ENCODE data around the gene DNAH10.

DNAH10 gene, protein sequence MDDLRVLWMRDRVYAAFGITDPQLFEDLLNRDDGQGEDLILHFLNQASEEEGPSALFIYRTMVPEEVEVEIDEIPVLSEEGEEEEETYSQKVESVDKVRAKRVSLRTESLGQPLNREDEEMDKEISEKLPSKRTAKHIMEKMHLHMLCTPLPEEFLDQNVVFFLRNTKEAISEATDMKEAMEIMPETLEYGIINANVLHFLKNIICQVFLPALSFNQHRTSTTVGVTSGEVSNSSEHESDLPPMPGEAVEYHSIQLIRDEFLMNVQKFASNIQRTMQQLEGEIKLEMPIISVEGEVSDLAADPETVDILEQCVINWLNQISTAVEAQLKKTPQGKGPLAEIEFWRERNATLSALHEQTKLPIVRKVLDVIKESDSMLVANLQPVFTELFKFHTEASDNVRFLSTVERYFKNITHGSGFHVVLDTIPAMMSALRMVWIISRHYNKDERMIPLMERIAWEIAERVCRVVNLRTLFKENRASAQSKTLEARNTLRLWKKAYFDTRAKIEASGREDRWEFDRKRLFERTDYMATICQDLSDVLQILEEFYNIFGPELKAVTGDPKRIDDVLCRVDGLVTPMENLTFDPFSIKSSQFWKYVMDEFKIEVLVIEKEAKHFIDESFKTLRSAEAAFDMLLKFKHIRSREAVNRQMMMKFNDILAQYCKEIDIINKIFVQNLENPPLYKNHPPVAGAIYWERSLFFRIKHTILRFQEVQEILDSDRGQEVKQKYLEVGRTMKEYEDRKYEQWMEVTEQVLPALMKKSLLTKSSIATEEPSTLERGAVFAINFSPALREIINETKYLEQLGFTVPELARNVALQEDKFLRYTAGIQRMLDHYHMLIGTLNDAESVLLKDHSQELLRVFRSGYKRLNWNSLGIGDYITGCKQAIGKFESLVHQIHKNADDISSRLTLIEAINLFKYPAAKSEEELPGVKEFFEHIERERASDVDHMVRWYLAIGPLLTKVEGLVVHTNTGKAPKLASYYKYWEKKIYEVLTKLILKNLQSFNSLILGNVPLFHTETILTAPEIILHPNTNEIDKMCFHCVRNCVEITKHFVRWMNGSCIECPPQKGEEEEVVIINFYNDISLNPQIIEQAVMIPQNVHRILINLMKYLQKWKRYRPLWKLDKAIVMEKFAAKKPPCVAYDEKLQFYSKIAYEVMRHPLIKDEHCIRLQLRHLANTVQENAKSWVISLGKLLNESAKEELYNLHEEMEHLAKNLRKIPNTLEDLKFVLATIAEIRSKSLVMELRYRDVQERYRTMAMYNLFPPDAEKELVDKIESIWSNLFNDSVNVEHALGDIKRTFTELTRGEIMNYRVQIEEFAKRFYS (N-terminal part only)
- 1.1 reads per million for total RNA-seq

DNA sequence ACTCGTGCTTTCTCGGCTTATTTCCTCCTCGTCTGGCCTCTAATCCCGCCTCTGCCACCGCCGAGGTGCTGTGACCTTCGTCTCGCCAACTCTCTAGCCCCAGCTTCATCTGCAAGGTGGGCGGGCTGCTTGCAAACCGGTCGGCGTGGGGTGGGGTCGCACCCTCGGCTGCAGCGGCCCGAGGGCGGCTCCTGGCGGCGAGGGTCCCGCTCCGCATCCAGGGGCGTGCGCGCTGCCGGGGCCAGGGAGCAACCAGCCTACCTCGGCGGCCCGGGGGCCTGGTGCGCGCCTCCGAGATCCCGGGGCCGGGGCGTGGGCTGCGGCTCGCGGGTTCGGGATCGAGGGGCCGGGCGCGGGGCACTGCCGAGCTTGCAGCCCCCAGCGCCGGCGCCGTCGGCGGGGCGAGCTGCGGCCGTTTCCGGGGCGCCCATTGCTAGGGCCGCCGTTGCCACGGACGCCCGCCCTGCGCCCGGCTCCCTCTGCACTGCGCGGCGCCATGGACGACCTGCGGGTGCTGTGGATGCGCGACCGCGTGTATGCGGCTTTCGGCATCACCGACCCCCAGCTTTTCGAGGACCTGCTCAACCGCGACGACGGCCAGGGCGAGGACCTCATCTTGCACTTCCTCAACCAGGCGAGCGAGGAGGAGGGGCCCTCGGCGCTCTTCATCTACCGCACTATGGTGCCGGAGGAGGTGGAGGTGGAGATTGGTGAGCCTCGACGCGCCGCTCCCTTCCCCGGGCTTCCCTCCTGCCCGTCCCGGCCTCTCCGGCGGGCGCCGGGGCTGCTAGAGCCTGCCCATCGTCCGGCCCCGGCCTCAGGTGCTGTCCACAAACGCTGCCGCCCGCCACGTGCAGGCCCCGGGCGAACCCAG lies at the start of gene DNAH10:
TSS of gene DNAH10 (plus strand) at position 461 of the 874 bp plus-strand sequence. CDS start at position 497, 36 bp downstream.
- DNase-seq, result no peak

DNA sequence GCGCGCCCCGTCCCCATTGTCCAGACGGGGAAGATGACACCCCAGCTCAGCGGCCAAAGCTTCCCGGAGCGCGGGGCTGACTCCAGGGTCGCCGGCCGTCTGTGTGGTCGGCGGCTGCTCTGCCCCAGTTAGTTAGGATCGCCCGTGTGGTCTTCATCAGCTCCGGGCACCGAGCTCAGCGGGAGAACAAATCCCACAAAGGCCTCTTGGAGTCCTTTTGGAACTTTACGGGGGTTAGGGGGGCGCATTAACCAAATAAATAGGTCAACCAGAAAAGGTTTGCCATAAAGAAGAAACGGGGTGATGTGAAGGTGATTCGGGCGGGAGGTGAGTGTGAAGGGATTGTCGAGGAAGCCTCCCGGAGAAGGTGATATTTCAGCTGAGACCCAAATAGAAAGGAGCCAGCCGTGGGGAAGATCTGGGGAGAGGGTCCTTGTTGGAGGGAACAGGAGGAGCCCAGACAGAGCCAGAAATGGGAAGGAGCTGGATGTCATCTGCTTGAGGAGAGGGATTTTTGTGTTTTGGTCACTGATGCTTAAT lies 49.3 kb upstream of the DNAH10 start:
- no peak for DNase-seq

DNA sequence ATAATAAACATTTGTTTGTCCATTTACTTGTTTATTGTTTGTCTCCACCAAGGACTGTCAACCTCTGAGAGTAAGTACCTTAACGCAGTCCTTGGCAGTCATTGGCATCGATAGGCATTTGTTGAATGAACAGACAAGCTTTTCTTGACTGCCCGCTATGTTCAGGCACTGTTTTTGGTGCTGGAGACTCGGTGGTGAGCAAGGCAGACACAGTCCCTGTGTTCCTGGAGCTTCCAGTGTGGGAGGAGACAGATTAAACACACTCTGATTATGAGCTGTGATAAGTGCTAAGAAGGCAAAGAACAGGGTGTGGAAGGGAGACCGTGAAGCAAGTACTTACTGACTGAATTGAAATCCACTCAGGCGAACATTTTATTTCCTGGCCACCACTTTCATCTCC lies 48.7 kb upstream of the DNAH10 start:
- no peak for DNase-seq

DNA sequence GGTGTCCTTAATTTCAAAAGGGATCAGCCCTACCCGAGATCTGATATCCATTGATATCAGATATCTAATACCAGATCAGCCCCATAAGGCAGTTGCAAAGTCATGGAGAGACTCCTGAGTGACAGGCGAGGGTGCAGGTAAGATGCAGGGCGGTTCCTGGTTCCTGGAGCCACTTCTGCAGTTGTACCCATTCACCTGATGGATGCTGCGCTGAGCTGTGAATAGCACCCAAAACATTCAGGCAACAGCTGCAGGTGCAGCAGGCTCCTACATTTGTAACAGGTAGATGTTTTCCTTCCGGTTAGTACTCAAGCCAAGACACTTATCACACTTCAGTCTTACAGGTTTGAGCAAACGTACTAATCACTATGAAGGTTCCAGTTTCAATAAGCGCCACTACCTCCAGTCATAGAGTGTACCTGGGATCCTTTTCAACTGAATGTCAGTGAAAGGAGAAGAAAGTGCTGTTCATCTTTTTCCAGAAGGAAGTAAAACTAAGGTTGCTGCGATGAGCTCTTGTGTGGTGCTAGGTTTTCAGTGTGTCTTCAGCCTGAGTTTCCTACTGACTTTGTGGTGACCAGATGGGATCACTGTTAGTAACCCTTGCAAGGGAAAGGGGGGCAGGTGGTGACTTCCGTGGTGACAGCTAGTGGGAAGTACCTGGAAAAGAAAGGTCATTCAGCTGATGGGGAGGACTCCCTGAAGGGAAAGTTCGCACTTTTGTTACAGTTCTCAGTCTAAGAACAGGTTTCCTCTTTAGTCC lies 48.1 kb upstream of the DNAH10 start:
- DNase-seq, result no peak

DNA sequence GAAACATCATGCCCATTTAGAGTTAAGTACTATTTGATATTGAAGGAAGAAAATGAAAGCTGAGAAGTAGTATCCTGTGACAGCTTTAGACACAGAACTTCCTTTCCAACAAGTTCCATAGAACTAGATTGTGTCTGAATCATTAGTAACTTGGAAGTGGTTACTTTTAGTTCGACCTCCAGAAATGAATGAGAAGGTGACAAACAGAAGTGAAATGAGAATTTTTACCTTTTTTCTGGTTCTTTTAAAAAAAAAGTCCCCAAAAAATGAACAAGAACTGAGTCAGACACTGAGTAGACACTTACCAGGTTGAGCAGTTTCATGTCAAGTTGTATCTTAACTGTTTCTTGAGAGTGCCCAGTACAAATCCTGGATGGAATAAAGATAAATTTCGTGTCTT lies 46.9 kb upstream of the DNAH10 start:
- no peak for DNase-seq

DNA sequence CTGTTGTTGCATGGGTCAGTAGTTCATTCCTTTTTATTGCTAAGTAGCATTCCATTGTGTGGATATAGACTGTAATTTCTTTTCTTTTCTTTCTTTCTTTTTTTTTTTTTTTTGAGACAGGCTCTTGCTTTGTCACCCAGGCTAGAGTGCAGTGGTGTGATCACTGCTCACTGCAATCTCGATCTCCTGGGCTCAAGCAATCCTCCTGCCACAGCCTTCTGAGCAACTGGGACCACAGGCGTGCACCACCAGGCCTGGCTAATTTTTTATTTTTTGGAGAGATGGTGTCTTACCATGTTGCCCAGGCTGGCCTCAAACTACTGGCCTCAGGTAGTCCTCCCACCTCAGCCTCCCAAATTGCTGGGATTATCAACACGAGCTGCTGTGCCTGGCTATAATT lies 44.8 kb upstream of the DNAH10 start:
- DNase-seq, result no peak

DNA sequence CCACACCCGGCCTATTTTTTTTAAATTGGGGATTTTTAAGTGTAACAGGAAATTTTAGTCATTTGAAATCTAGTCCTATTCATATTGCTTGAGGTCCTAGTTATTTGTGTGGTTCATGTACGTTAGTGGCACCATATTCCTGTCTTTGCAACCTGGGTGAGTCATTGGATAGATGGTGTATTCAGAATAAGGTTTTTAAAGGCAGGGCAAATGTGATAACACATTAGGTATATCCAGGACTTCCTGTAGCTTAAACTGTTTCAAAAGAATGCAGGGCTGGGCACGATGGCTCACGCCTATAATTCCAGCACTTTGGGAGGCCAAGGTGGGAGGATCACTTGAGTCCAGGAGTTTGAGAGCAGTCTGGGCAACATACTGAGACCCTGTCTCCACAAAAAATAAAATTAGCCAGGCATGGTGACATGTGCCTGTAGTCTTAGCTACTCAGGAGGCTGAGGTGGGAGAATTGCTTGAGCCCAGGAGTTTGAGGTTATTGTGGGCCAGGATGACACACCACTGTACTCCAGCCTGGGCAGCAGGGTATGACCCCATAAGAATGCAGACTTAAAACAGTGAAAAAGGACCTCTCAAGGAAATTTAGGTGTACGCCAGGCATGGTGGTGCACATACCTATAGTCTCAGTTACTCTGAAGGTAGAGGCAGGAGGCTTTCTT lies 41.8 kb upstream of the DNAH10 start:
- DNase-seq, result no peak

DNA sequence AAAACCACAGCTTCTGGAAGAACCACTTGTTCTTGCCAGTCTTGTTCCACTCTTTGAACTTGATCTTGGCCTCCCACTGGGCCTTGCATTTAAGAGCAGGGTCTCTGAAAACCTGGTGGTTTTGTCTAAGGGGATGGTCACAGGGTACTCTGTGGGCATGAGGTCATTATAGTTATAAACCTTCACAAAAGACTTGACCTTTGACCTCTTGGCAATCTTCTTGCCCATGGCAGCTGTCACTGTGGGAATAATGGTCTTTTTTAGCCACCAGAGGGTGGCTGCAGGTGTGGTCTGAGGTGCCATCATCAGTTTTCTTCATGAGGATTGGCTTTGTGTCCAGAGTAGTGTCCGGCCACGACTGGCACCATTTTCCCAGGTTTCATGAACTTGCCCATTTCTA lies 40.9 kb upstream of the DNAH10 start:
- DNase-seq, result no peak

DNA sequence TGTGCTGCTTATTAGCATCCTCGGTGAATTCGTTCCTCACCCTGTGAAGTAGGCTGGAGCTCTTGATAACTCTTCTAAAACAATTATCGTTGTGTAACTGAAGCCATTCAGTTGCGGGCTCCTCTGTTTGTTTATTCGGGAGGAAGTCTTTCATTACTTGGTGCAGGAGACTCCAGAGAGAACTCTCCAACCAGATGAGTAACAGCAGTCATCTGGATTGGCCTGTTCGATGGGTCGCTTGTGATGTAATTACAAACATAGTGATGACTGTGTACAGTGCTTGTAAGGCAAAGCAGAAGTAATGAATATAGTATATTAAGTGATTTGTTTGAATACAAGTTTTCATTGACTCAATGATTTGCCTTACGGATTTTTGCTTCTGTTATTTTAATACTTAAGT lies 39.1 kb upstream of the DNAH10 start:
- no peak for DNase-seq

DNA sequence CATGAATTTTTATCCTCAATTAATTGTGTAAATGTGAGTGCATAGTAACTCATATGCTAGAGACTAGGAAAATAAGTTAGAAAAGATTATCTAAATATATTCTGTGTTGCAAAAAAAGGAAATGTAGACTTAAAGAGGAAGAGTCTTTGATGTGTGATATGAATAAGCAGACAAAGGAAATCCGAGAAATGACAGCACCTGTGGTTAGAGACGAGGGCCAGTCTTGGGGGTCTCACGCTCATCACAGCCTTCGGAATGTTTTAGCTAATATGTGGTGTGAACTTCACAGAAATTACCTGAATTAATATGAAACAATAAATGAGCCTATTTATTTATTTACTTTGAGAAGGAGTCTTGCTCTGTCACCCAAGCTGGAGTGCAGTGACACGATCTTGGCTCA lies 38.3 kb upstream of the DNAH10 start:
- DNase-seq, result no peak

DNA sequence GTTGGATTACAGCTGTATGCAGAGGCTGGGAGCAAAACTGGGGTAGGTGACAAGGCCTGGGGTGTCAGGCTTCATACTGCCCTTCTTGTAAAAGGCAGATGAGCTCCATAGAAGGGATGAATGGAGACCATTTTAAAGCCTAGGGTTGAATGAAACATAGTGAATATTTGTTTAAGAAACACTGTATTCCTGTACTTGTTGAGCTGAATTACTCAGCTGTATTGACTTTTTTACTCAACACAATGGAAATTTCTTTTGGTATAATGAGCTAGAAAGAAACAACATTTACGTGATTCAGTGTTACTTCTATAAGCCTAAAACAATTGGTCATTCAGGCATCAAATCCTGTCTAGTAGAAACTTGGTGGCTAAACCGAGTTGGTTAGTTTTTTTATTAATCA lies 35.9 kb upstream of the DNAH10 start:
- DNase-seq, result no peak

DNA sequence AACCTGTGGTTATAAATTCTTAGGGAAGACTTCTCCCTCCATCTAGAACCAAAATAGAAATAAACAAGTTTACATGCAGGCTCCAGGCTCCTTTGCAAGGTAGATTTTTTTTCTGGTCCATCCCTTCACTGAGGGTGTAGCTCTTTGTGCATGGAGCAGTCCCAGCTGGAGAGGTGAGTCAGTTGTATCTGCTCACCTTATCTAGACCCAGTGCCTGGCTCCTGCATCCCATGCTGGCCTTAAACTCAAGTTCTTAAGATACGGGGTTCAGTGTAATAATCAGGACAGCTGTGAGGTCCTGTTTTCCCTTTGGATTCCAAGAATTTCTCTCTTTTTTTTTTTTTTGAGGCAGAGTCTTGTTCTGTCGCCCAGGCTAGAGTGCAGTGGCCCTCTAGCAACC lies 35.1 kb upstream of the DNAH10 start:
- no peak for DNase-seq

DNA sequence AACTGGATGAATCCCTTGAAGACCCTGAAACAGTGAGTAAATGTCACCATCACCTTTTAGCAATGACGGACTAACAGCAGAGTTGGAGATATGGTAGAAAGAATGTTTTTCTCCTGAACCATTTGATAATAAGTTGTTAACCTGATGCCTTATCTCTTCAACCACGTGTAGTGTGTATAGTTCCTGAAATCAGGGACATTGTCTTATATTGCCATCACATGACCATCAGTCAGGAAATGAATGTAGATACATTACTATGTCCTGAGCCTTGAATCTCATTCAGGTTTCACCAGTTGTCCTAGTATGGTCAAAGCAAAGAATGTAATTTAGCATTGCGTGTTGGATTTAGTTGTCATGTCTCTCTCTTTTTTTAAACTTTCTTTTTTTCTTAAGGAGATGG lies 34.2 kb upstream of the DNAH10 start:
- no peak for DNase-seq

DNA sequence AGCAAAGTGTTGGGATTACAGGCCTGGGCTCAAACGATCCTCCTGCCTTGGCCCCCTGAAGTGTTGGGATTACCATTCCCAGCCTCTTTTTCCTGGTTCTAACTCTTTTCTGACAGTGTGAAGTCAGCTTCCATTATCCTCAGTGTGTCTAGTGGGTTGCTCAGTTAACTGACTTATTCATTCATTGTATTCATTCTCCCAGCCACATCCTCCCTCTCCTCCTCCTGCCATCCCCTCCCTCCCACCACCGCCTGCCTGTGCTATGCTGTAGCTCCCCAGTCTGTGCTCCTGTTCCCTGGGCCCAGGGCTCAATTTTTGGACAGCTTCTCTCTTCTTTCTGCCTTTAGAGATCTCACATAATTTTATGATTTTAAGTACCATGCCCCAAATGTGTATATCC lies 30.5 kb upstream of the DNAH10 start:
- no peak for DNase-seq

DNA sequence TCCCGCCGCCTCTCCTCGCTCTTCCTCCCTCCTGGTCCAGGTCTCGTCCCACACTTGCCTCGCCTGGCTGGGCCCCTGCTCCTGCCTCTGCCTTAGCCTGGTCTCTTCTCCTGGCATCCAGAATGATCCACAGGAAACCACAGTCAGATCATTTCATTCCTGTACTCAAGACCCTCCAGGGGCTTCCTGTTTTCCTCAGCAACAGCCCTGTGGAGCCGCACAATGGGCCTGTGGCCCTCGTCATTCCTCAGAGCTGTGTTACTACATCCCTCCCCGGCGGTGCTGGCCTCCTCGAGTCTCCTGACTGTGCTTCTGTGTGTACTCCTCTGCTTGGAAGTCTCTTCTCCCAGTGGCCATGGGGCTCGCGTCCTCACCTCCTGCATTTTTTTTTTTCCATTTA lies 29.9 kb upstream of the DNAH10 start:
- DNase-seq, result no peak

DNA sequence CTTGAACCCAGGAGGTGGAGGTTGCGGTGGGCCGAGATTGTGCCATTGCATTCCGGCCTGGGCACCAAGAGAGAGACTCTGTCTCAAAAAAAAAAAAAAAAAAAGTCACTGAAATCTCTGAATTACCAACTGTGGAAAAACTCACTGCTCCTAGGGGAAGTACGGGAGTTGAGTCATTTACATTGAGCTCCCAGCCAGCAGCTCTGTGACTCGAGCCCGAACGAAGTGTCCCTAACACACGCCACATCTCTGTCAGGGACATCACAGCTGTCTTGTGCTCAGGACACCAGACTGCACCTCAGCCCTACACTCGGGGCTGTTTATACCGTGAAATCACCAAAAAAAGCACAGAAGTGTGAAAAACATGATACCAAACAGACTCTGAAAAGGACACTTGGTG lies 28.9 kb upstream of the DNAH10 start:
- DNase-seq, result no peak

DNA sequence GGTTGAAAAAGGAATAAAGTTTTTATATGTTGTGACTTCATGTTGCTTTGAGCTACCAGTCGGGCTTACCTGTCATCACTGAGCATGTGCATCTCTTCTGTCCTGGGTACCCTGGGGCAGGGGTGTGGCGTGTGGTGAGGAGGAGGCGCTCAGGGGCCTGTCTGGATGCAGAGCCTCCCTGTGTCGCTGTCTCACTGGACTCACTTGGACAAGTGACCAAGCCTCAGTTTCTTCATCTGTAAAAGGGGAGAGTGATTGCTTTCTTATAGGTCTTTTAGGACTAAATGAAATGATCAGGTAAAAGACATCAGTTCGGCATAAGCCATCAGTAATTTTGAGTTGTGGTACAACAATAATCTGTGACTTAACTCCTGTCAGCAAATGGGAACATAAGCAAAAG lies 27.8 kb upstream of the DNAH10 start:
- no peak for DNase-seq

DNA sequence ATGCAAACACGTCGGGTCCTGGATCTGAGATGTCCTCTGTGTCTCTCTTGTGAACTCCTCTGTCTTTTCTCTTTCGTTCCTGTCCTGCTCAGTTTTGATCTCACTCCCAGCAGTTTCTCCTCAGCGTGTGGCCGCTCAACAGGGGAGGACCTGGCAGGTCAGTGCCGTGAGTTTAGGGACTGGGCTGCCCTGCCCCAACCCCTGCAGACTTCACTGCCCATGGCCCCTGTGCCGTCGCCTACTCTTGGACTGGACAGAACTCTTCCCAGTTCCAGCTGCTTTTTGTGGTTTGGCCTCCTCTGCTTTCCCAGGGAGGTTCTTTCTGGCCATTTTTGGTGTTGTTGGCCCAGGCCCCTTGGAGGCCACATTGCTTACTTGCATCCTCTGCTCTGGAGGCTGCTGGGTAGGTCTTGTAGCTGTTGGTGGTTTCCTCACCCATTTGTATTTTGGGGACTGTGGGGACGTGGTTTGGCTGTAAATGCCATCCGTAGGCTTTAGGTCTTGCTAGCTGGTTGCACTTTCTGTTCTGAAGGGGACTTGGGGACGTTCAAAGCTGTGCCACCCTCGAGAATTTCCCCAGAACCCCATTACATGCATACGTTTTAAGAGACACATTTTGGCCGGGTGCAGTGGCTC lies 20.0 kb upstream of the DNAH10 start:
- no peak for DNase-seq

DNA sequence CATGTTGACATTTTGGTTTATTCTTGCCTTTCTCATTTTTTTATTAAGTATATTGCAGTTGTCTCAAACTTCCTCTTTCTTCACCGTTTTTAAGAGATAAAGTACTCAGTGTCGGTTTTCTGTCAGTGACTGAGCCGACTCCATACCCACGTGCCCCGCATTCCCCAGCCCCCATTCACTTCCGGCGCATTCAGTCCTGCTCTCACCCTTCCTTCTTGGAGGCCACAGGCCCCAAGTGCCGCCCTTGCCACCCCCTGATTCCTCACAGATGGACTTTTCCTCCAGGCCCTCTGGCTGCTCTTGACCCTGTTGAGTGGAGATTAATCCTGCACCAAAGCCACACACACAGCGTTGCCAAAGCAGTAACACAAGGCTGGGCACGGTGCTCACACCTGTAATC lies 19.1 kb upstream of the DNAH10 start:
- DNase-seq, result no peak

DNA sequence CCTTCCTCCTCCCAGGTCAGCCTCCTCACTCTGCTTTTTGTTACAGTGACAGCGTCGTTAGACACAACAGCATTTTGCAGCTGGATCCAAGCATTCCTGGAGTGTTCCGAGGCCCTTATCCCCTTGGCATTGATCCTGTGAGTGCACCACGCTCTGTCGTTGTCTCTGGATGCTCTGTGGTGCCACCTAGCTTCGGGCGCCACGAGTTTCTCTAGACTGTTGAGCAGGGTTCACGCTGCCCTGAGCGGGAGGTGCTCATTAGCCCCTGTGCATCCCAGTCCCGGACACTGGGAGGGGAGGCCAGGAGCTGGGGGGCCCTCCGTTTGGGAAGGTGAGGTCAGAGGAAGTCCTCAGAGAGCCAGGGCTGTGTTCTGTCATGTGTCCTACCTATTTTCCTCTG lies 17.3 kb upstream of the DNAH10 start:
- DNase-seq, result no peak
